Body of pancreas (tissue), 4 donors: ENCODE measurements around the gene POFUT2. TPM values are rescaled to one million over a fixed set of nuclear protein-coding genes. Genes with fewer than 3 reads are reported as not detected.

Experiments
- ATAC-seq: fragments of 150-250 bp; one replicate; pipeline ENCODE4 v1.9.1; 2016
- DNase-seq, 4 donors: peaks; one replicate each; pipeline ENCODE4 v3.0.0-alpha.2; 2019
- H3K27ac ChIP-seq, 4 donors: fragments of 200-600 bp; sonication (generic); 1 replicate in 3 of 4; 2 replicates in 1 of 4; pipeline versions ENCODE4 v1.5.1 to v1.6.1; 2016 to 2019; ENCODE audit warnings: mild to moderate bottlenecking in 1 of 4, mixed read lengths in 1 of 4, moderate library complexity in 1 of 4
- H3K27me3 ChIP-seq, 2 donors: fragments of 200-600 bp; sonication (generic); one replicate each; pipeline ENCODE4 v1.6.0; 2016; ENCODE audit warnings: mild to moderate bottlenecking in 1 of 2
- H3K36me3 ChIP-seq, 2 donors: fragments of 200-600 bp; sonication (generic); replicated peaks in 1 of 2; 2 replicates each; pipeline ENCODE4 v1.5.1; 2016; ENCODE audit warnings: low read depth in 2 of 2; ENCODE audit not compliant: insufficient read depth in 1 of 2
- H3K4me1 ChIP-seq: fragments of 200-600 bp; sonication (generic); one replicate; pipeline ENCODE4 v1.6.0; 2016
- H3K4me3 ChIP-seq, 2 donors: fragments of 200-600 bp; sonication (generic); 1 replicate in 1 of 2; 2 replicates in 1 of 2; pipeline ENCODE4 v1.5.1; 2016 to 2019
- H3K9me3 ChIP-seq, 3 donors: fragments of 200-600 bp; sonication (generic); 1 replicate in 2 of 3; 2 replicates in 1 of 3; pipeline ENCODE4 v1.5.1; 2016
- CTCF ChIP-seq, 7 experiments: fragments of 450-650 bp in 4 of 7; fragments of 200-600 bp in 3 of 7; sonication (generic) in 3 of 7; IDR thresholded peaks; one replicate each; pipeline ENCODE4 v1.5.1; 2016 to 2019; ENCODE audit warnings: antibody characterized with exemption in 7 of 7
- POLR2A ChIP-seq, 3 donors: fragments of 450-650 bp; IDR thresholded peaks; one replicate each; pipeline ENCODE4 v1.6.1; 2016; ENCODE audit warnings: antibody characterized with exemption in 3 of 3, mild to moderate bottlenecking in 2 of 3
- WGBS, 2 donors: methylation state at CpG; one replicate each; pipeline ENCODE4 v1.1.5; 2017; 5-methylcytosine and 5-hydroxymethylcytosine counted together
- intact Hi-C: fragments of 100-400 bp; cut with DNase I; formaldehyde crosslinking; loops from one replicate; pipeline ENCODE4 v1.15.1; 2023
- total RNA-seq, 2 donors: library from RNA; depleted of rRNA; stranded (reverse); fragments of >200 nt; gene quantifications; one replicate each; pipeline ENCODE4 v1.1.0, GENCODE V29; 2016

The POFUT2 gene
- total RNA-seq, 2 donors from 2014 or later = 16.3 to 46.1 TPM

GRCh38 chr21:45254460-45254930 is 33.2 kb downstream of the POFUT2 start:
- Histone ChIP-seq H3K9me3 (no peaks in the 10 kb centered on the region), H3K27ac (no peak overlapping the region), H3K4me1 (no peaks in the 10 kb centered on the region), H3K27me3 (peaks cover 0 to 18% of the 10 kb centered on the region in 2 donors), H3K4me3 (no peak overlapping the region), H3K36me3 (no peaks in the 10 kb centered on the region)
- ATAC-seq (no peak), DNase-seq (no peak)
- intact Hi-C loops = no loop called here
- 68 to 70% methylated on average over 17 of the region's 17 CpGs for WGBS, 2 donors
- no peak for TF ChIP-seq CTCF (IDR thresholded peaks at IDR 0.05)
- no peak for TF ChIP-seq POLR2A (IDR thresholded peaks at IDR 0.05)

DNA sequence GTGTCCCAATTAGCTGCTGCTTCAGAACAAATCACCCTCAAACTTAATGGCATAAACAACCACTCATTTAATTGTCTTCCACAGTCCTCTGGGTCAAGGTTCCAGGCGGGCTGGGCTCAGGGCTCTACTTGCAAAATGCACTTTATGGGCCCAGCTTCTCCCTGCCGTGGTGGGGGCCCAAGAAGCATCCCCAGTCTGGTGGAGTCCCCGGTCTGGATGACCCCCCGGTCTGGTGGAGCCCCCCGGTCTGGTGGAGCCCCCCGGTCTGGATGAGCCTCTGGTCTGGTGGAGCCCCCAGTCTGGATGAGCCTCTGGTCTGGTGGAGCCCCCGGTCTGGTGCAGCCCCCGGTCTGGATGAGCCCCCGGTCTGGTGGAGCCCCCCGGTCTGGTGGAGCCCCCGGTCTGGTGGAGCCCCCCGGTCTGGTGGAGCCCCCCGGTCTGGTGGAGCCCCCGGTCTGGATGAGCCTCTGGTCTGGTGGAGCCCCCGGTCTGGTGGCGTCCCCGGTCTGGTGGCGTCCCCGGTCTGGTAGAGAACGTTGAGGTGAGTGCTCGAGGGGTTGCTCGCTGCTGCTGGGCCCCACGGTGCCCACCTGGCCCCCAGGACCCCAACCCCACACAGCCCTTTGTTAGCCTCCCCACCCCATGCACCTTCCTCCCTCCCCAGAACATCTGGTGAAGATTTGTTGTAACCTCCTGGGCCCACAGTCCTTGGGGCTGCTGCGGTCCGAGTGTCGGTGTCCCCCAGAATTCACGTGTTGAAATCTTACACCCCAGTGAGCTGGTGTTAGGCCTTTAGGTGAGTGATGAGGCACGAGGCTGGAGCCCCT is 33.8 kb downstream of the POFUT2 start:
- TF ChIP-seq POLR2A (IDR thresholded peaks at IDR 0.05) (no peak), CTCF (IDR thresholded peaks at IDR 0.05) (no peak)
- Histone ChIP-seq H3K4me3 (no peak overlapping the region), H3K36me3 (no peaks in the 10 kb centered on the region), H3K27ac (no peak overlapping the region), H3K9me3 (no peaks in the 10 kb centered on the region), H3K4me1 (peaks cover 3% of the 10 kb centered on the region), H3K27me3 (peaks cover 0 to 18% of the 10 kb centered on the region in 2 donors)
- intact Hi-C loops = no loop called here
- DNase-seq (no peak), ATAC-seq (no peak)
- WGBS, 2 donors = 71 to 73% methylated on average over 23 to 24 of the region's 28 CpGs

DNA sequence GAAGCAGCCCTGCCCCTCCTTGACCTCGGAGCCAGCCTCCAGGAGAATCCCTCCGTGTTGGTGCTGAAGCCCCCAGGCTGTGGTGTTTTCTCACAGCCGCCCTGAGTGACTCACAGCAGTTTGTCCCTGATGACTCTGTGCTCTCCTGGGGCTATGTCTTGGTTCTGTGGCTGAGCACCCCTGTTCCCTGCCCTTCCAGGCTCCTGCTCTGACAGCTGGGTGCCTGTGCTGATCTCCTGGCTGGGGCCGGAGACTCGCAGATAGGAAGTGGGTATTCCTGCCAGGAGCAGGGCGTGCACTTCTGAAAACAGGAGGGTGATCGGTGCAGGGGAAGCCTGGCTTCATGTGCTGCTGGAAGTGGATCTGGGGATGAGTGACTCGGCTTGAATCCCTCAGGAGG is 34.5 kb downstream of the POFUT2 start:
- Histone ChIP-seq H3K4me3 (no peak overlapping the region), H3K27ac (no peak overlapping the region), H3K4me1 (peaks cover 10% of the 10 kb centered on the region), H3K9me3 (no peaks in the 10 kb centered on the region), H3K27me3 (peaks cover 0 to 18% of the 10 kb centered on the region in 2 donors), H3K36me3 (no peaks in the 10 kb centered on the region)
- intact Hi-C loops = no loop called here
- DNase-seq (no peak), ATAC-seq (no peak)
- WGBS, 2 donors = 42% methylated on average over 7 to 8 of the region's 8 CpGs
- TF ChIP-seq POLR2A (IDR thresholded peaks at IDR 0.05) = no peak
- no peak for TF ChIP-seq CTCF (IDR thresholded peaks at IDR 0.05)

GRCh38 chr21:45252448-45252925 is 35.2 kb downstream of the POFUT2 start:
- Histone ChIP-seq H3K4me3 (no peak overlapping the region), H3K36me3 (no peaks in the 10 kb centered on the region), H3K27me3 (peaks cover 0 to 18% of the 10 kb centered on the region in 2 donors), H3K9me3 (no peaks in the 10 kb centered on the region), H3K27ac (no peak overlapping the region), H3K4me1 (peaks cover 12% of the 10 kb centered on the region)
- no peak for TF ChIP-seq CTCF (IDR thresholded peaks at IDR 0.05)
- TF ChIP-seq POLR2A (IDR thresholded peaks at IDR 0.05) = no peak
- intact Hi-C loops = no loop called here
- ATAC-seq (no peak), DNase-seq (no peak)
- 73 to 75% methylated on average over 12 to 13 of the region's 13 CpGs for WGBS, 2 donors
